Measurements from ENCODE around the gene PADI4. TPM values are rescaled to one million over a fixed set of nuclear protein-coding genes. Genes with fewer than 3 reads are reported as not detected.
"Not testable (repeated sequence)": the region's sequence is repeated elsewhere in the genome, so short reads cannot be mapped to it uniquely, and the experiment has no call there.

Gene PADI4
- total RNA-seq, 1 donor from 2014 or later: 0.67 TPM

DNA sequence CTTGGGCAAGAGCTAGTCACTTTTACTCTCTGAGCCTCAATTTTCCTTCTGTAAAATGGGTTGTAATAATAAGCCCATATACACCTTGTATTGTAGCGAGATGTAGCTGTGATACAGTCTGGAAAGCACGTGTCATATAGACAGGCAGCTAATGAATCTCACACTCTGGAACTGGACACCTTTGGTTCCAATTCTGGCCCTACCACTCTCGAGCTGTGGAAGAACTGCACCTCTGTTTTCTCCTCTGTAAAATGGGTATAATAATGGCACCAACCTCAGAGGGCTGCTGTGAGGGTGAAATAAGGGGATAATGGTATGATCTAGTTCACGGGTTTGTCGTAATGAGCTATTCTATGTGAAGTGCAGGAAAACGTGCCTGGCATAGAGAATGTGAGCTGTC is 668 bp upstream of the PADI4 start:
- DNase-seq: no peak
- ATAC-seq: no peak
- intact Hi-C loops (cut with micrococcal nuclease): no loop called here

DNA sequence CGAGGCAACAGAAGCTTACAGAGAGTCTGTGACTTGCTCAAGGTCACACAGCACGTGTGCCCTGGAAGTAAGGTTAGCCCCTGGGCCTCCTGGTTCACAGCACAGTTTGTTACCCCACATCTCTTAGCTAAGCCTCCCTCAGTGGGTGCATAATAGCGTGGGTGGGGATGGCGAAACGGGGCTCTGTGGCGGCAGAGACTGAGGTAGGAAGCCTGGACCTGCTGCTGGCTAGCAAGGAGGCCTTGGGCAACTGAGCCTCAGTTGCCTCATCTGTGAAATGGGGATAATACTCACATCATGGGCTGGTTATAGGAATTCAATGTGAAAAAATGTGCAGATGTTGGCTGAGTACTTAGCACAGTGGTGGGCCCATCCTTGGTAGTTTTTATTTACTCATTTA is 596 bp downstream of the PADI4 start:
- DNase-seq: no peak
- ATAC-seq: no peak
- intact Hi-C loops (cut with micrococcal nuclease): no loop called here

DNA sequence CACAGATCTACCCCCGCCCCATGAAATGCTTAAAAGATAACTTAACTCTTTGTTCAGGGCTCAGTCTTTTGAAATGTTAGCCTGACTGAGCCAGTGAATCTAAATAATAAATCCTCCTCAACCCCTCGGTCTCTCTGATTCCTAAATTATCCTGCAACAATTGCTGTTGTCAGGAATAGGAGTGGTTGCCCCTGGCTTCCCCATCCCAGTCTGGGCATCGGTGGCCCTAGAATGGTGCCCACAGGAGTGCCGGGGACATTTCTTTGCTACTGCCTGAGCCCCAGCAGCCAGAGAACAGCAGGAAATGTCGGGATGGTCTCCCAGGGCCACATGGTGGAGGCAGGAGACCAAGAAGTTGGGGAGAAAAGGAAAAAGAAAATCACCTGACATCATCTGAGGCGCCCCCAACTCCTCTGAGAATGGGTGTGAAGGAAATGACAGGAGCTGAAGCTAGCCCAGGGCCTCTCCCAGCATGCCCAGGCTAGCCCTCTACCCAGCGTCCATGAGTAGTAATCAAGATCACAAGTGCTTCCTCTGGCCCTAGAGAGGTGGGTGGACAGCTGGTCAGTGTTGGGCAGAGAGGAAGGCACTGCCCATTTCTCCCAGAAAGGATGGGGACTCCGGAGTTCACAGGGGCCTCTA is 1.6 kb downstream of the PADI4 start:
- intact Hi-C loops (cut with micrococcal nuclease): no loop called here
- ATAC-seq: no peak
- no peak for DNase-seq

DNA sequence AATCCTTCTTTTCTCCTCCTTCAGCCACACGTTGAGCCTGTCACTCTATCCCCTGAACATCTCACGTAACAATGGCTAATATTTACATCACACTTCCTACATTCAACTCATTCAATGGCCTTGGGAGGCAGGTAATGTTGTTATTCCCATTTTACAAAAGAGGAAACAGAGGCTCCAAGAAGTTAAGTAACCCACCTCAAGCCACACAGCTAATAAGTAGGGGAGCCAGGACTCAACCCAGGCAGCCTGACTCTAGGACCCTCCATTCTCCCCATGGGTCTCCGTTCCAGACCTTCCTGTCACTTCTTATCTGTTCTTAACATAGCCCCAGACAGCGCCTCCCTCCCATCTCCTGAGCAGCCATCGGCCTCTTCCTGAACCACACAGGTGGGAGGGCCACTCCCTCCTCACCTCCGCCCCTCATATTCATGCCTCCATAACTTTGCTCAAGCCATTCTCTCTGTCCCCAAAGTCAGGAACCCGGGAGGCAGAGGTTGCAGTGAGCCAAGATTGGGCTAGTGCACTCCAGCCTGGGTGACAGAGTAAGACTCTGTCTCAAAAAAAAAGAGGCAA is 2.2 kb downstream of the PADI4 start:
- intact Hi-C loops (cut with micrococcal nuclease): no loop called here
- ATAC-seq (no peak), DNase-seq (no peak)

DNA sequence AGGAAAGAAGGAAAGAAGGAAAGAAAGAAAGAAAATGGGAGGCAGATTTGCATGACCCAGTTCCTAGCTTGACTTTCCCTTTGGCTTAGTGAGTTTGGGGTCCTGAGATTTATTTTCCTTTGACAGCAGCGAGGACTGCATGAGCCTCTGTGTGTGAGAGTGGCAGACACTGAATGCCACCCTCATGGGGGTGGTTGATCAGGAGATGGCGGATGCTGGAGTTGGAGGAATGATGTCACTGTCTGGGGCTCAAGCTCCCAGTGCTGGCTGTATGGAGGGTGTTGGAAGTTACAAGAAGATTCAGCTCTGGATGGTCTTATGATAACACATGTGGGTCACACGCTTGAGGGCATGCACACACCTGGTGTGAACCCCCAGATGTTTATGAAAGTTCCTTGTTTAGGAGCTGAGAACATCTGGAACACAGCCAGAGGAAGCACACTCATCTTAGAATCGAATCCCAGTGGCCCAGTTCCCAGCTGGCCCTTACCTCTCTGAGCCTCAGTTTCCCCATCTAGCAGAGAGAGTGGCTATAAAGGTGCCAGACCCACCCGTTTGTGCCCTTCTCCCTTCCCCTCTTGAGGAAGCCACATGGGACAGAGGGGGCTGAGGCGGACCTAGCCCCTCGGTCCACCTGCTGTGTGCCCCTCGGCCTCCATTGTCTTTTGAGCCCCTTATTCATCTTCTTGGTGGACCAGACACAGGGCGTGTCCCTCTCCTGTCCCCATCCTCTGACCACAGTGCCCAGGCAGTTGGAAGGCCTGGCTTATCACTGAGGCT is 5.7 kb downstream of the PADI4 start:
- ATAC-seq: no peak
- no peak for DNase-seq
- intact Hi-C loops (cut with micrococcal nuclease): no loop called here

DNA sequence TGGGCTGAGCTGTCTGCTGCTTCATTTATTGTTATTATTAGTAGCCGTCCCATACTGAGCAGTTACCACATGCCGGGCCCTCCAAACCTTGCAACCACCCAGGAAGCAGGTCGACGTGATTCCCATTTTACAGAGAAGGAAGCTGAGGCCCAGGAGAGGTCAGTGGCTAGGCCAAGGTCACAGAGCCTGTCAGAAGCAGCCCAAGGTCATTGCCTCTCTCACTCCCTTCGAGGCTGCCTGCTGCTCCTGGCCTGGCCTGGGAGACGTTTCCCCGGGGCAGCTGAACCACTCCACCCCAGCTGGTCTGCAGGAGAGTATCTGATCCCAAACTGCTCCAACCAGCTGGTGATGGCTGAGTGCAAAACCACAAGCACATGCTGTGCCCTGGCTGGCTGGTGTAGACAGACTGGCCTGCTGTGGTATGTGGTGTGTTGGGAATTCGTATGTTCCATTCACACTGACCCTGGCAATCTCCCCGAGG is 6.5 kb downstream of the PADI4 start:
- ATAC-seq (no peak), DNase-seq (no peak)
- intact Hi-C loops (cut with micrococcal nuclease): no loop called here

DNA sequence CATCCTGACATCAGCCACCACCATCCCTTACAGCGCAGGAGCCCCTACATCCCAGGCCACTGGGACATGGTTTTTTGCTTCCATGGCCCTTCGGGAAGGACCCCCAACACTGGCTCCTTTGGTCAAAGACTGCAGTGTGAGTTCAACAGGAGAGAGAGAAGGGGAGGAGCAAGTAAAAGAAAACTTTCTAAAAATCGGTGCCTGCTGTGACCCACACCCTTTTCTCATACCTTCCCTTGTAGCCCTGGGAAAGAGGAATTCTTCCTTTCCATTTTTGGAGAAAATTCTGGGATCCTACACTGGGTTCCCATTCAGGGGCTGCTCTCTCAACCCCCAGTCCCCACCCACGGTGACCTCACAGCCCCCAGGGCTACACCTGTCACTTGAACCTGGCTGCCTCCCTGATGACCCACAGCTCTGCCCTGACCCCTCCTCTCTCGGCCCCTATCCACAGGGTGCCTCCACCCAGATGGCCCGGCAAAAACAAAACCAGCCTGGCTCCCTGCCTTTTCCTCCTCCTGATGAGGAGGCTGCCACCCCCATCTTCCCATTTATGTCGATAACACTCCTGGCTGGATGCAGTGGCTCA is 7.6 kb downstream of the PADI4 start:
- ATAC-seq (no peak), DNase-seq (no peak)
- intact Hi-C loops (cut with micrococcal nuclease): no loop called here

DNA sequence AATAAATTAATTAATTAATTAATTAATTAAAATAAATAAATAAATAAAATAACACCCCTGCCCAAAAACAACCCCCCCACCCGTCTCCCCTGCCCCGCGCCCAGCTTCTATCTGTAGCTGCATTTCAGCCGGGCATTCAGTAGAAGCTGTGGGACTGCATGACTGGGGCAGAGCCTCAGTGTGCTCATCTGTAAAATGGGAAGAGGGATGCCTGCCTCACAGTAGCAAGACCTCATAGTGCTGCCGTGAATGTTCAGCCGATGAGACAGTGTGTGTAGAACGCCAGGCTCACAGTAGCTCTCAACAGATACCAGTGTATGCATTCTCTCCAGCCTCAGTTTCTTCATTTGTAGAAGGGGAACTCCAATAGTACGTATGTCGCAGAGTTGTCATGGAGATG is 8.7 kb downstream of the PADI4 start:
- intact Hi-C loops (cut with micrococcal nuclease): no loop called here
- ATAC-seq (no peak), DNase-seq (no peak)

DNA sequence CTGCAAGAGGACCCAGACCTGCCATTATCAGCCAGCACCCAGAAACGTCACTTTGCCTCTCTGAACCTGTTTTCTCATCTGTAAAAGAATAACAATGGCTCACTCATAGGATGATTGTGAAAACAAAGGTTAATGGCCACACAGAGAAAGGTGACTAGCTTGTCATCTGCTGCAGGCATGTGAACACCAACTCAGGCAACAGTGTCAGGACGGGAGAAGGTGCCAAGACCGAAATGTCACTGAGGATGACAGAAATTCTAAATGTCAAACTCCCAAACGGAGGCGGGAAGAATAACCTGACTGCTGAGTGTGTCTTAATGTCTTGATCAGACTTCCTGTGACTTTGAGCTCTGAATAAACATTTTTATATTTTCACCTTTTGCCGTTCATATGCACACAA is 10.3 kb downstream of the PADI4 start:
- intact Hi-C loops (cut with micrococcal nuclease): no loop called here
- no peak for DNase-seq
- ATAC-seq: no peak

DNA sequence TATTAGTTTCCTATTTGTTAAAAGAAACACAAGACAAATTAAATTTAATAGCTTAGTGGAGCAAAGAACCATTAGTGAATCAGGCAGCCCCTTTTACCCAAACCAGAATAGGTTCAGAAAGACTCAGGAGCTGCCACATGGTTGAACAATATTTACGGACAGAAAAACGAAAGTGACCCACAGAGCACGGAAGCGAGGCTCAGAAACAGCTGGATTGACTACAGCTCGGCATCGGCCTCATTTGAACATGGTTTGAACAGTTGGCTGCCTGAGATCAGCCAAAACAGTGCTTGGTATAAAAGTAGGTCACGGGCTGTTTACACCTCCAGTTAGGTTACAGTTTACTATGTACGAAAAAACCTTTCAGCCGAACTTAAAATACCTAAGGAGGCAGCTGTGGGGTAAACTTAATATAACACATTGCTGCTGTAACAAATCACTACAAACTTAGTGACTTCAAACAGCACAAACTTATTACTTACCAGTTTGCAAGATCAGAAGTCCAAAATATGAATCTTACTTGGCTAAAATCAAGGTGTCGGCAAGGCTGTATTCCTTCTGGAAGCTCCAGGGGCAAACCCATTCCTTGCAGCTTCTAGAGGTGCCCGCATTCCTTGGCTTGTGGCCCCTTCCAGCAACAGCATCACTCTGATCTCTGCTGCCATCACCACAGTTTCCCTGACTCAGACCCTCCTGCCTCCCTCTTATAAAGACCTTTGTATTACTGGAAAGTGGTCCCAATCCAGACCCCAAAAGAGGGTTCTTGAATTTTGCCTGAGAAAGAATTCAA is 11.8 kb downstream of the PADI4 start:
- ATAC-seq (no peak), DNase-seq (no peak)
- intact Hi-C loops (cut with micrococcal nuclease): no loop called here

DNA sequence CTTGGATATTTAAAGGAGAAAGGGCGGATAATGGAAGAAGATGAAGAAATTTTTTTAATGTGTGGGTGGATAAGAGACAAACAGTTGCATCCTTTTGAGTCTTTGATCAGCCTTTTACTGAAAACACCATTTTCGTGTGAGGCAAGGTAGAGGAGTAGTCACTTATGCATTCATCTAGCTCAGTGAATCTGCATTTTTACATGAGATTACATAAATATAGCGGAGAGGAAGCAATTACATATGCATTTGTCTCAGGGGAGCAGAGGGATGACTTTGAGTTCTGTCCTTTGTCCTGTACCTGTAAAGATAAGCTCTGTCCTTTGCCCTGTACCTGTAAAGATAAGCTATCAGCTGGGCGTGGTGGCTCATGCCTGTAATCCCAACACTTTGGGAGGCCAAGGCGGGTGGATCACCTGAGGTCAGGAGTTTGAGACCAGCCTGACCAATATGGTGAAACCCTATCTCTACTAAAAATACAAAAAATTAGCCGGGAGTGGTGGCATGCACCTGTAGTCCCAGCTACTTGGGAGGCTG is 13.9 kb downstream of the PADI4 start:
- ATAC-seq; DNase-seq; intact Hi-C loops (cut with micrococcal nuclease): not testable (repeated sequence)

DNA sequence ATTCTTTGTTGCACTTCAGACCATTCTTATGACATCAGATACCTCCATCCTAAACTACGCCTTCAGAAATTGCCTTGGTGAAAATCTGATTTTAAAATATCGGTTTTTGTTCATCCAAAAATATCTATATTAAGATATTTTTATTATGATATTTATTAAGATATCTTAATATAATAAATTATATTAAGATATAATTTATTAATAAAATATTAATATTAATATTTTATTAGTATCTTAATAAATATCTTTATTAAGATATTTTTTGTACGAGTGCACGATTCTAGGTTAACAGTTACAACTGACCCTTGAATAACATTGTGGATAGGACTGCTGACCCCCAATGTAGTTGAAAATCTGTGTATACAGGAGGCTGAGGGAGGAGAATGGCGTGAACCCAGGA is 20.9 kb downstream of the PADI4 start:
- no peak for ATAC-seq
- no peak for DNase-seq
- intact Hi-C loops (cut with micrococcal nuclease): no loop called here

DNA sequence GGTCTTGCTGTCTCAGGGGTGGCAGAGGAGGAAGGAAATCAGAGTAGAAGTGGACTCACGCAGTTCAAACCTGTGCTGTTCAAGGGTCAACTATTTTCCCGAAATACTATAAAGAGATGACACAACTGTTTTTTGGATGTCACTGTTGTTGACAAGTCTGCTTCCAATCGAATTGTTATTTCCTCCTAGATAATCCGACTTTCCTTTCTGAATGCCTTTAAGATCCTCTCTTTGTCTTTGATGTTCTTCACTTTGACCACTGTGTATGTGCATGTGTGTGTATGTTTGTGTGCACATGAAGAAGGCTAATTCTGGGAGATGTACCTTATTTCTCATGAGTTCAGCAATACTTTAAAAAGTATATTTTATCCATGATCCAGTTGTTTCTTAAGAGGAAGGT is 21.6 kb downstream of the PADI4 start:
- DNase-seq: no peak
- ATAC-seq: no peak
- intact Hi-C loops (cut with micrococcal nuclease): no loop called here

DNA sequence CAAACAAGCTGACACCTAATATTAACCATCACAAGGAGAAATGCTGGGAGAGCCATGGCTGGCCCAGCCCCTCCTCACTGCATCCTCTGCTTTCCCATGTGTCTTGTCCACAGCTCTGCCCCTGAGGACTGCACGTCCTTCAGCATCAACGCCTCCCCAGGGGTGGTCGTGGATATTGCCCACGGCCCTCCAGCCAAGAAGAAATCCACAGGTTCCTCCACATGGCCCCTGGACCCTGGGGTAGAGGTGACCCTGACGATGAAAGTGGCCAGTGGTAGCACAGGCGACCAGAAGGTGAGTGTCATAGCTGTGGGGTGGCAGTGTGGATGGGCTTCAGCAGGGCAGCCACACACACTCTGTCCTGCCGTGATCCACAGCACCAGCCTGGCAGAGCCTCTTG is 22.9 kb downstream of the PADI4 start:
- ATAC-seq (no peak), DNase-seq (no peak)
- intact Hi-C loops (cut with micrococcal nuclease): no loop called here

DNA sequence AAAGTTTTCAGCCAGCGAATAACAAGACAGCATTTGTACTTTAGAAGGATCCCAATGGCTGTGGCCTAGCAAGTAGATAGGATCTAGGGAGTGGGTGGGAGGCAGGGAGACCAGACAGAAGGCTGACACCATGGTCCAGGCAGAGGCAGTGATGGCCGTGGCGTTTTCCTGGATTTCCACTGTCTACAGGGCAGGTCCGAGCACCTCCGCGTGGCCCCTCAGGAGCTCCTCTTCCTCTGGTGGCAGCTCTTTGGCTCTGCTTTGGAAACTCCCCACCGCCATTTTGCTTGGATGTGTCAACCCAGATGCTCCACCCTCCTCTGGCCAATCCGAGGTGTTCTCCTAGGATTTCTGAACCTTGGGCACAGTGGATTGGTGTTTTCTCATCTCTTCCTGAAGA is 25.1 kb downstream of the PADI4 start:
- DNase-seq (no peak), ATAC-seq (no peak)
- intact Hi-C loops (cut with micrococcal nuclease): no loop called here

DNA sequence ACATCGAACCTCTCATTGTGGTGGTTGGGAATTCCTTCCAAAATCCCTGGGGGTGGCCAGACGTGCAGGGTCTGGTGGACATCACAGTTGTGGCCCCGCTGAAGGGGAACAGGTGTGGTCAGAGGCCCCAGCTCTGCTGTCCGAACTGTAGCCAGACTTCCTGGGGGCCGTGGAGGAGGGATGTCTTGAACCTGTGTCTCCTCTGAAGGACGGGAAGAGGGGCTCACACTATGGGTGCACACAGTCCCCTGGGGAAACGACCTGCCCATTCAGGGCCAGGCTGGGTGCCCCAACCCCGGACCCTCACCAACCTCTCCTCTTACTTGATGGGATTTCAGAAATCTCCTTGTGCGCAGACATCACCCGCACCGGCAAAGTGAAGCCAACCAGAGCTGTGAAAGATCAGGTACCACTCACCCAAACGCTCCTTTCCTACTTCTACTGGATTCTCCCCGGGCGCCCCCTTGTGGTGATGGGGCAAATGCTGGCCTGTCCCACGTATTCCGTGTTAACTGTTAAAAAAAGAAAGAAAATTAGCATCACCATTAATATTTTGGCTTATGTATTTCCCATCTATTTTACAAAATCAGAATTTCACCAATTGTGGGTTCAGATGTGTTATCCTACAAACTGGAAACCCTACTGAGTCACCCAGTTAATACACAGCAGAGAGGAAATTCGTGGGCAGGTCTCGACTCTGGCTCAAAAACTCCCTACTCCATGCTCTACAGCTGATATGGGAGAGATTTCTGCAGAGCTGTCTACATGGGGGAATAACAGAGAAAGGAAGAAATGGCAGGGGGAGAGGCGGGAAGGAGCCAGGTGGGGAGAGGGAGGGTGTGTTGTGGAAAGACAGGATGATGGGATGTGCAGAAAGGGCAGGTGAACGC is 28.1 kb downstream of the PADI4 start:
- intact Hi-C loops (cut with micrococcal nuclease): no loop called here
- peak; percentile 69 for DNase-seq
- peak; percentile 53 for ATAC-seq

DNA sequence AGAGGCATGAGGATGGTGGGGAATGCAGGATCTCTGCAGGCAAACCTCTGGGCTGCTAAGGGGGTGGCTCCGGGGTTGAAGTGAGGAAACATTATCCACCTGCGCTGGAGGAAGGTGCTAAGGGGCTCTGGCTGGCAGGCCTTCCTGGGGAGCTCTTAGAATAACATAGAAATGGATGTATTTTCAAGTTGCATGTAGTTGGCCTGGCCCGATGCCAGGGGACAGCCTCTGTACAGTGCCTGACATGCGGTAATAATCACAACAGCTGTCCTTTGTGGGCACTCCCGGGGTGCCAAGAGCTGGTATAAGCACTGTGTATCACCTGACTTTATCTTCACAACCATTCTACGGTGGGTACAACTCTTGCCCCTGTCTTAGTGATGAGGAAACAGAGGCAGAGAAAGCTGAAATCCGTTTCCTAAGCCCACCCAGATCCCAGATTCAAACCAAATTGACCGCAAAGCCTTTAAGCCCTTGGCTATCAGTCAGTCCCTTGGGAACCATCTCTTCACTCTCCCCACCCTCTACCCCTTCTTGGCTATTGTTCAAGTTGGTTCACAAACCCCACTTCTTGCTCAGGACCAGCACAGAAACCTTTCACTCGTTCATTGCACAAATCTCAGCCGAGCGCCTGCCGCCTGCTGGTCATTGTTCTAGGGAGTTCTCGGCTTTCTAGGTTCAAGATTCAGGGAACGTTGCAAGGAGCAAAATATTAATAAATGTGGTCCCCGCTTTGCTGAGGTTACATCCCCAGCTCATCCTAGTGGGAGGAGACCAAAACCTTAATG is 30.9 kb downstream of the PADI4 start:
- no peak for DNase-seq
- intact Hi-C loops (cut with micrococcal nuclease): no loop called here
- ATAC-seq: no peak

DNA sequence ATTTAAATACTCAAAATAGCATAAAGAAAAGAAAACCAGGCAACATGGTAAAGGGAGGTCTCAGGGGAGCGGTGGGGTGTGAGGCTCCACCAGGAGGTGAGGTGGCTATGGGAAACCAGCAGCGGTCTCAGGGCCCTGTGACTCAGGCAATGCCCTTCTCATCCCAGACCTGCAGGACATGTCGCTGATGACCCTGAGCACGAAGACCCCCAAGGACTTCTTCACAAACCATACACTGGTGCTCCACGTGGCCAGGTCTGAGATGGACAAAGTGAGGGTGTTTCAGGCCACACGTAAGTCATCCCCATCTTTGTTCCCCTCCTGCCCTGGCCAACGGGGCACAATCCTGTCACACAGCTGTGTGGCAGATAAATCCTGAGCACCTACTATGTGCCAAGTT is 31.5 kb downstream of the PADI4 start:
- no peak for ATAC-seq

More for the DNA sequence above, 31.5 kb downstream of the PADI4 start:
- no peak for DNase-seq
- intact Hi-C loops (cut with micrococcal nuclease): no loop called here

All from left ventricle myocardium superior (tissue), 1 donor.